KMS-11 (cell line): ENCODE results near the gene PKP3.

Experiments used
- H2AFZ ChIP-seq: fragments of 200-600 bp; sonication (generic); 2 replicates; pipeline ENCODE4 v1.6.1; 2016; ENCODE audit warnings: antibody characterized with exemption, mixed run types, low read depth
- H3K27ac ChIP-seq: fragments of 200-600 bp; sonication (generic); 2 replicates; pipeline ENCODE4 v1.6.1; 2016; ENCODE audit warnings: mild to moderate bottlenecking, mixed run types
- H3K27me3 ChIP-seq: fragments of 200-600 bp; sonication (generic); 2 replicates; pipeline ENCODE4 v1.6.1; 2017; ENCODE audit warnings: mild to moderate bottlenecking, low read depth, mixed run types, moderate library complexity; ENCODE audit not compliant: insufficient read depth
- H3K36me3 ChIP-seq: fragments of 200-600 bp; sonication (generic); 2 replicates; pipeline ENCODE4 v1.6.1; 2017; ENCODE audit warnings: mild to moderate bottlenecking, mixed run types; ENCODE audit not compliant: insufficient read depth
- H3K4me1 ChIP-seq: fragments of 200-600 bp; sonication (generic); 2 replicates; pipeline ENCODE4 v1.6.1; 2016; ENCODE audit warnings: mild to moderate bottlenecking, low read depth, mixed run types; ENCODE audit not compliant: poor library complexity, severe bottlenecking
- H3K4me2 ChIP-seq: fragments of 200-600 bp; sonication (generic); 2 replicates; pipeline ENCODE4 v1.7.0; 2016; ENCODE audit warnings: mild to moderate bottlenecking, mixed run types
- H3K4me3 ChIP-seq: fragments of 200-600 bp; sonication (generic); IDR thresholded peaks from 2 replicates; pipeline ENCODE4 v1.6.1; 2017; ENCODE audit warnings: low read depth, low read length, mixed read lengths; ENCODE audit not compliant: insufficient read depth
- H3K79me2 ChIP-seq: fragments of 200-600 bp; sonication (generic); 2 replicates; pipeline ENCODE4 v1.6.1; 2016; ENCODE audit warnings: low read depth, mixed run types; ENCODE audit not compliant: insufficient read depth
- H3K9ac ChIP-seq: fragments of 200-600 bp; sonication (generic); 2 replicates; pipeline ENCODE4 v1.6.1; 2016; ENCODE audit warnings: mild to moderate bottlenecking, mixed run types
- H4K20me1 ChIP-seq: fragments of 200-600 bp; sonication (generic); 2 replicates; pipeline ENCODE4 v1.6.1; 2016; ENCODE audit warnings: mild to moderate bottlenecking, mixed run types; ENCODE audit not compliant: insufficient read depth
- CTCF ChIP-seq: fragments of 200-600 bp; sonication (generic); conservative IDR thresholded peaks from 2 replicates; pipeline ENCODE4 v1.6.1; 2017; ENCODE audit warnings: low read depth, mild to moderate bottlenecking, antibody characterized with exemption, low read length, moderate library complexity, mixed read lengths

PKP3 gene

GRCh38 chr11:445765-446588 lies 52.0 kb downstream of the PKP3 start:
- Histone ChIP-seq H2AFZ (no peak overlapping the region), H3K79me2 (no peaks in the 10 kb centered on the region), H3K27ac (no peak overlapping the region), H3K36me3 (no peaks in the 10 kb centered on the region), H3K4me3 (no peak overlapping the region), H4K20me1 (no peaks in the 10 kb centered on the region), H3K4me2 (no peak overlapping the region), H3K4me1 (peaks cover 29% of the 10 kb centered on the region), H3K27me3 (no peaks in the 10 kb centered on the region; the same call in 1 of the 2 replicates), H3K9ac (no peak overlapping the region)
- no peak for TF ChIP-seq CTCF

- Histone ChIP-seq H3K4me3 (no peak overlapping the region), H3K4me1 (peaks cover 31% of the 10 kb centered on the region), H3K9ac (no peak overlapping the region), H2AFZ (no peak overlapping the region), H3K4me2 (no peak overlapping the region), H3K27me3 (no peaks in the 10 kb centered on the region; the same call in 1 of the 2 replicates), H3K79me2 (no peaks in the 10 kb centered on the region), H3K36me3 (no peaks in the 10 kb centered on the region), H3K27ac (no peak overlapping the region), H4K20me1 (no peaks in the 10 kb centered on the region)
- no peak for TF ChIP-seq CTCF
These were observed 52.9 kb downstream of the PKP3 start for GRCh38 chr11:446891-447290.

- Histone ChIP-seq H3K4me3 (no peak overlapping the region), H3K36me3 (no peaks in the 10 kb centered on the region), H3K27ac (peak overlapping the region; percentile 60), H3K27me3 (no peaks in the 10 kb centered on the region; the same call in 1 of the 2 replicates), H3K4me2 (peak overlapping the region; percentile 88), H3K9ac (peak overlapping the region; percentile 49; the same call in 1 of the 2 replicates), H3K4me1 (peaks cover 31% of the 10 kb centered on the region), H3K79me2 (no peaks in the 10 kb centered on the region), H4K20me1 (no peaks in the 10 kb centered on the region), H2AFZ (peak overlapping the region; percentile 81)
- TF ChIP-seq CTCF, result peak; percentile 76
These were observed 54.1 kb downstream of the PKP3 start for GRCh38 chr11:447923-448731.

- TF ChIP-seq CTCF, result no peak
- Histone ChIP-seq H3K27me3 (no peaks in the 10 kb centered on the region), H3K27ac (peak within 1 kb of the TSS; percentile 43), H3K4me2 (peak within 1 kb of the TSS; percentile 81), H2AFZ (peak within 1 kb of the TSS; percentile 76), H3K4me3 (no peak within 1 kb of the TSS), H3K9ac (peak within 1 kb of the TSS; percentile 69), H4K20me1 (no peaks in the 10 kb centered on the region), H3K79me2 (no peaks in the 10 kb centered on the region), H3K36me3 (no peaks in the 10 kb centered on the region), H3K4me1 (peaks cover 31% of the 10 kb centered on the region)
These were observed 56.1 kb downstream of the PKP3 start, which contains the start of gene PTDSS2 for GRCh38 chr11:449889-450808. TSS of gene PTDSS2 (plus strand) at chr11:450279. CDS start at chr11:450456, 177 bp downstream.
